Measurements from ENCODE around the gene ITGAX. TPM values are rescaled to one million over a fixed set of nuclear protein-coding genes. Genes with fewer than 3 reads are reported as not detected.

ITGAX gene
- total RNA-seq, 1 donor from 2014 or later = not detected

DNA sequence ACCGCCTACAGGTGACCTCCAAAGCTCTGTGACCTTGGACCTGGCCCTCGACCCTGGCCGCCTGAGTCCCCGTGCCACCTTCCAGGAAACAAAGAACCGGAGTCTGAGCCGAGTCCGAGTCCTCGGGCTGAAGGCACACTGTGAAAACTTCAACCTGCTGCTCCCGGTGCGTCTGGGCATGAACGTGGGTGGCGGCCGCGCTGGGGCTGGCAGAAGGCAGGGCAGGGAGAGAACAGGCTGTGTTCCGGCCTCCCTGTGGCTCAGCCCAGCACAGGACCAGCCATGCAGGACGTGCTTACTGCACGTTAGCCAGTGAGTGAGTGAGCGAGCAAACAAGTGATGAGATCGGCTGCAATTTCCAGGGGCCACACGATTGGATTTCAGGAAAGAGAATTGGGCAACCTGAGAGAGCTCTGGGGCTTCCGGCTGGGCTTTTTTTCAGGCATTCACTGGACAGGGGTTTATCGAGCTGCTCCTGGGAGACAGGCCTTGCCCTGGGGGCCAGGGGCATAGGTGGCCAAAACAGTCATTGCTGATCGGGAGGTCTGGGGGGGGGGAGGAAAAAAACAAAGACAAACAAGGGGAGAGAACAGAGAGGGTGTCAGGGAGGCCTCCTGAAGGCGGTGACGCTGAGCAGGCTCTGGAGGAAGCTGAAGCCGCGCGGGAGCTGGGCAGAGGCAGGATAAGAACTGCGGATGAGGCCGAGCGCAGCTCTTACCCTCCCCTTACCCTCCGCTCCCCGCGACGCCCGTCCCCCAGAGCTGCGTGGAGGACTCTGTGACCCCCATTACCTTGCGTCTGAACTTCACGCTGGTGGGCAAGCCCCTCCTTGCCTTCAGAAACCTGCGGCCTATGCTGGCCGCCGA is 16.9 kb downstream of the ITGAX start:
- H3K9me3 Mint-ChIP-seq (ENCODE audit: low read depth) = peaks cover 5% of the 10 kb centered on the region
- no peaks in the 10 kb centered on the region for H3K36me3 Mint-ChIP-seq (ENCODE audit: low read depth)
- no peak overlapping the region for H3K27ac Mint-ChIP-seq (ENCODE audit: unreplicated experiment)
- no peaks in the 10 kb centered on the region for H3K4me1 Mint-ChIP-seq (ENCODE audit: low read depth)
- H3K27me3 Mint-ChIP-seq (ENCODE audit: low read depth) = peaks cover 22% of the 10 kb centered on the region
- TF ChIP-seq, protein P1, sequence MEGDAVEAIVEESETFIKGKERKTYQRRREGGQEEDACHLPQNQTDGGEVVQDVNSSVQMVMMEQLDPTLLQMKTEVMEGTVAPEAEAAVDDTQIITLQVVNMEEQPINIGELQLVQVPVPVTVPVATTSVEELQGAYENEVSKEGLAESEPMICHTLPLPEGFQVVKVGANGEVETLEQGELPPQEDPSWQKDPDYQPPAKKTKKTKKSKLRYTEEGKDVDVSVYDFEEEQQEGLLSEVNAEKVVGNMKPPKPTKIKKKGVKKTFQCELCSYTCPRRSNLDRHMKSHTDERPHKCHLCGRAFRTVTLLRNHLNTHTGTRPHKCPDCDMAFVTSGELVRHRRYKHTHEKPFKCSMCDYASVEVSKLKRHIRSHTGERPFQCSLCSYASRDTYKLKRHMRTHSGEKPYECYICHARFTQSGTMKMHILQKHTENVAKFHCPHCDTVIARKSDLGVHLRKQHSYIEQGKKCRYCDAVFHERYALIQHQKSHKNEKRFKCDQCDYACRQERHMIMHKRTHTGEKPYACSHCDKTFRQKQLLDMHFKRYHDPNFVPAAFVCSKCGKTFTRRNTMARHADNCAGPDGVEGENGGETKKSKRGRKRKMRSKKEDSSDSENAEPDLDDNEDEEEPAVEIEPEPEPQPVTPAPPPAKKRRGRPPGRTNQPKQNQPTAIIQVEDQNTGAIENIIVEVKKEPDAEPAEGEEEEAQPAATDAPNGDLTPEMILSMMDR (IDR thresholded peaks at IDR 0.05) = no peak
- no peak overlapping the region for H3K4me3 Mint-ChIP-seq (ENCODE audit: unreplicated experiment)
- DNase-seq (ENCODE audit: low spot score) = no peak

DNA sequence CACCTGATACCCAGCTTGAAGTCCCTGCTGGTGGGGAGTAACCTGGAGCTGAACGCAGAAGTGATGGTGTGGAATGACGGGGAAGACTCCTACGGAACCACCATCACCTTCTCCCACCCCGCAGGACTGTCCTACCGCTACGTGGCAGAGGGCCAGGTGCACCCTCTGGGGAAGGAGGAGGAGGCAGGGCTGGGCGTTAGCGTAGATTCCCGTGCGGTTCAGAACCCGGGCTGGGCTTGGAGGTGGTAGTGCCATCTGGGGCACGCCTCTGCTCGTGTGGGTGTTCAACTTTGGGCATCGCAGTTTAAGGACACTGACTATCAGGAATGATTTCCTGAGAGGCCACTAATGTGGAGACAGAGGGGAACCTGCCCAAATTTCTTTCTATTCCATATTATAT is 18.3 kb downstream of the ITGAX start:
- Mint-ChIP-seq H3K9me3 (ENCODE audit: low read depth) (peaks cover 5% of the 10 kb centered on the region), H3K4me3 (ENCODE audit: unreplicated experiment) (no peak overlapping the region), H3K4me1 (ENCODE audit: low read depth) (no peaks in the 10 kb centered on the region), H3K27me3 (ENCODE audit: low read depth) (peaks cover 30% of the 10 kb centered on the region), H3K27ac (ENCODE audit: unreplicated experiment) (no peak overlapping the region), H3K36me3 (ENCODE audit: low read depth) (no peaks in the 10 kb centered on the region)
- DNase-seq (ENCODE audit: low spot score) = no peak
- TF ChIP-seq, protein P1 (IDR thresholded peaks at IDR 0.05) = no peak

DNA sequence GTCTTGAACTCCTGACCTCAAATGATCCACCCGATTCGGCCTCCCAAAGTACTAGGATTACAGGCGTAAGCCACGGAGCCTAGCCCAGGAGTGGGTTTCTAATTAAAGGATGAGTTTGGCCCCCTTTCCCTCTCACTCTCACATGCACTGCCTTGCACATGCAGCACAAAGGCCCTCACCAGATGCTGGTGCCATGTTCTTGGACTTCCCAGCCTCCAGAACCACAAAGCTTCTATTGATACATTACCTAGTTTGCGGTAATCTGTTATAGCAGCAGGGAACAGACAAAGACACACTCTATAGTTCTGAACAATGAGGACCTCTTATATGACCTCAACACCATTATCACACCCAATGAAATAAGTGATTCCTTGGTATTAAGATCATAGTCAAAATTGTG is 20.3 kb downstream of the ITGAX start:
- TF ChIP-seq, protein P1 (IDR thresholded peaks at IDR 0.05) = no peak
- H3K27me3 Mint-ChIP-seq (ENCODE audit: low read depth) = peaks cover 30% of the 10 kb centered on the region
- DNase-seq (ENCODE audit: low spot score) = no peak
- no peaks in the 10 kb centered on the region for H3K36me3 Mint-ChIP-seq (ENCODE audit: low read depth)
- H3K27ac Mint-ChIP-seq (ENCODE audit: unreplicated experiment) = no peak overlapping the region
- H3K4me3 Mint-ChIP-seq (ENCODE audit: unreplicated experiment) = no peak overlapping the region
- no peaks in the 10 kb centered on the region for H3K4me1 Mint-ChIP-seq (ENCODE audit: low read depth)
- H3K9me3 Mint-ChIP-seq (ENCODE audit: low read depth) = peaks cover 5% of the 10 kb centered on the region

DNA sequence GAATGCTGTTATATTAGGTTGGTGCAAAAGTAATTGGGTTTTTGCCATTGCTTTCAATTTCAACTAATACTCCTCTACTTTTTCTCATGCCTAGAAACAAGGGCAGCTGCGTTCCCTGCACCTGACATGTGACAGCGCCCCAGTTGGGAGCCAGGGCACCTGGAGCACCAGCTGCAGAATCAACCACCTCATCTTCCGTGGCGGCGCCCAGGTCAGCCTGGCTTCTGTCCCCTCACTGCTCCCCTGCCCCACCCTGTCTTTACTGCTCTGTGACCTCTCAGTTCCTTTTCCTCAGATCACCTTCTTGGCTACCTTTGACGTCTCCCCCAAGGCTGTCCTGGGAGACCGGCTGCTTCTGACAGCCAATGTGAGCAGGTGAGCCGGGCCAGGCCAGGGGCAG is 21.7 kb downstream of the ITGAX start:
- Mint-ChIP-seq H3K9me3 (ENCODE audit: low read depth) (peaks cover 5% of the 10 kb centered on the region), H3K4me3 (ENCODE audit: unreplicated experiment) (no peak overlapping the region), H3K27ac (ENCODE audit: unreplicated experiment) (no peak overlapping the region), H3K4me1 (ENCODE audit: low read depth) (no peaks in the 10 kb centered on the region), H3K36me3 (ENCODE audit: low read depth) (no peaks in the 10 kb centered on the region), H3K27me3 (ENCODE audit: low read depth) (peaks cover 29% of the 10 kb centered on the region)
- DNase-seq (ENCODE audit: low spot score) = no peak
- TF ChIP-seq, protein P1 (IDR thresholded peaks at IDR 0.05) = no peak

DNA sequence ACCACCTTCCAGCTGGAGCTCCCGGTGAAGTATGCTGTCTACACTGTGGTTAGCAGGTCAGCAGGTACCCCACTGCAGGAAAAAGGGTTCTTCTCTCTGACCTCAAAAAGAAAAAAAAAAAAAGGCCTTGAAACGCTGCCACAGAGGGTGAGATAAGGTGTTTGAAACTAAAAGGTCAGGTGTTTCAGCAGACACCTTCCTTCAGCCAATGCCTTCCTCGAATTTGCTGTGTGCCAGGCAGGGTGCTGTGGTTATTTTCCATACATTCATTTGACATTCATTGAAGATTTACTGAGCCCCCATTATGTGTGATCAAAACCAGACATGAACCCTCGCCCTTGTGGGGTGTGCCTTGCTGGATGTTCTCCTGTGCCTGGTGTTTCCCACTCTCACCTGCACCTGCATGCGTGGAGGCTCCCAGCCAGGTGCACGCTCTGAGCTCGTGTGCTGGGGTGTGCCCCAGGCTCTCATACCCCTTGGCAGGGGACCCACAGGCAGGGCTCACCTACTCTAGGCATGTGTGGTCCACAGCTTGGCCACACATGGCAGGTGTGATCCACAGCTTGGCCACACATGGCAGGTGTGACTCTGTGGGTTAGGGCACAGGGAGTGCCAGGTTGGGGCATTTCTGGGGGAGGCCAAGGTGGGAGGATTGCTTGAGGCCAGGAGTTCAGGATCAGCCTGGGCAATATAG is 22.4 kb downstream of the ITGAX start:
- Mint-ChIP-seq H3K27ac (ENCODE audit: unreplicated experiment) (no peak overlapping the region), H3K27me3 (ENCODE audit: low read depth) (peaks cover 30% of the 10 kb centered on the region), H3K4me1 (ENCODE audit: low read depth) (no peaks in the 10 kb centered on the region), H3K36me3 (ENCODE audit: low read depth) (no peaks in the 10 kb centered on the region), H3K9me3 (ENCODE audit: low read depth) (peaks cover 5% of the 10 kb centered on the region), H3K4me3 (ENCODE audit: unreplicated experiment) (no peak overlapping the region)
- TF ChIP-seq, protein P1 (IDR thresholded peaks at IDR 0.05) = no peak
- no peak for DNase-seq (ENCODE audit: low spot score)
